Sigmoid colon (tissue), 4 donors: ENCODE data around the gene ADGRG3.

Source experiments
- EP300 ChIP-seq, 4 donors: sonication (generic); formaldehyde crosslinking; IDR thresholded peaks; one replicate each; pipeline ENCODE4 v1.6.1; 2017; ENCODE audit warnings: antibody characterized with exemption in 4 of 4
- POLR2A ChIP-seq, 2 donors: fragments of 450-650 bp; IDR thresholded peaks; one replicate each; pipeline ENCODE4 v1.6.1; 2016; ENCODE audit warnings: antibody characterized with exemption in 2 of 2, mild to moderate bottlenecking in 2 of 2, moderate library complexity in 2 of 2
- POLR2AphosphoS5 ChIP-seq, 4 donors: sonication (generic); formaldehyde crosslinking; IDR thresholded peaks; one replicate each; pipeline ENCODE4 v1.6.1; 2017; ENCODE audit warnings: antibody characterized with exemption in 4 of 4
- TF ChIP-seq, protein P1 (sequence below), 4 experiments: fragments of 450-650 bp in 3 of 4; fragments of 200-600 bp in 1 of 4; IDR thresholded peaks; one replicate each; pipeline ENCODE4 v1.5.1; 2016 to 2019; ENCODE audit warnings: antibody characterized with exemption in 4 of 4, mild to moderate bottlenecking in 3 of 4, moderate library complexity in 2 of 4

DNA sequence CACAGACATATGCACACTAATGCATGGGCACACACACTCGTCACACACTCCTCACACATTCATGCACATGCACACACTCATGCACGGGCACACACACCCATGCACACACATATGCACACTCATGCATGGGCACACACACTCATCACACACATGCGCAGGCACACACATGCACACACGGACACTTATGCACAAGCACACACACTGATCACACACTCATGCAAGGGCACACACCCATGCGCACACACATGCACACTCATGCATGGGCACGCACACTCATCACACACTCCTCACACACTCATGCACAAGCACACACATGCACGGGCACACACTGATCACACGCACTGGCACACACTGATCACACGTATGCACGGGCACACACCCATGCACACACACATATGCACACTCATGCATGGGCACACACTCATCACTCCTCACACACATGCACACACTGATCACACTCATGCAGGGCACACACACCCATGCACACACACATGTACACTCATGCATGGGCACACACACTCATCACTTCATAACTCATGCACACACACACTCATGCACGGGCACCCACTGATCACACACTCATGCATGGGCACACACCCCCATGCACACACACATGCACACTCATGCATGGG is 23.6 kb upstream of the ADGRG3 start:
- TF ChIP-seq, protein P1, sequence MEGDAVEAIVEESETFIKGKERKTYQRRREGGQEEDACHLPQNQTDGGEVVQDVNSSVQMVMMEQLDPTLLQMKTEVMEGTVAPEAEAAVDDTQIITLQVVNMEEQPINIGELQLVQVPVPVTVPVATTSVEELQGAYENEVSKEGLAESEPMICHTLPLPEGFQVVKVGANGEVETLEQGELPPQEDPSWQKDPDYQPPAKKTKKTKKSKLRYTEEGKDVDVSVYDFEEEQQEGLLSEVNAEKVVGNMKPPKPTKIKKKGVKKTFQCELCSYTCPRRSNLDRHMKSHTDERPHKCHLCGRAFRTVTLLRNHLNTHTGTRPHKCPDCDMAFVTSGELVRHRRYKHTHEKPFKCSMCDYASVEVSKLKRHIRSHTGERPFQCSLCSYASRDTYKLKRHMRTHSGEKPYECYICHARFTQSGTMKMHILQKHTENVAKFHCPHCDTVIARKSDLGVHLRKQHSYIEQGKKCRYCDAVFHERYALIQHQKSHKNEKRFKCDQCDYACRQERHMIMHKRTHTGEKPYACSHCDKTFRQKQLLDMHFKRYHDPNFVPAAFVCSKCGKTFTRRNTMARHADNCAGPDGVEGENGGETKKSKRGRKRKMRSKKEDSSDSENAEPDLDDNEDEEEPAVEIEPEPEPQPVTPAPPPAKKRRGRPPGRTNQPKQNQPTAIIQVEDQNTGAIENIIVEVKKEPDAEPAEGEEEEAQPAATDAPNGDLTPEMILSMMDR (IDR thresholded peaks at IDR 0.05) = no peak
- TF ChIP-seq EP300 (IDR thresholded peaks at IDR 0.05) (no peak), POLR2A (IDR thresholded peaks at IDR 0.05) (no peak), POLR2AphosphoS5 (IDR thresholded peaks at IDR 0.05) (no peak)
